ENCODE data around the gene PGAP6. TPM values are rescaled to one million over a fixed set of nuclear protein-coding genes. Genes with fewer than 3 reads are reported as not detected.
A peak's percentile ranks its signal among the peaks of the same experiment; 100 is the strongest.

PGAP6 gene
- total RNA-seq, 2 experiments from 2014 or later: 59.7 to 63.7 TPM

DNA sequence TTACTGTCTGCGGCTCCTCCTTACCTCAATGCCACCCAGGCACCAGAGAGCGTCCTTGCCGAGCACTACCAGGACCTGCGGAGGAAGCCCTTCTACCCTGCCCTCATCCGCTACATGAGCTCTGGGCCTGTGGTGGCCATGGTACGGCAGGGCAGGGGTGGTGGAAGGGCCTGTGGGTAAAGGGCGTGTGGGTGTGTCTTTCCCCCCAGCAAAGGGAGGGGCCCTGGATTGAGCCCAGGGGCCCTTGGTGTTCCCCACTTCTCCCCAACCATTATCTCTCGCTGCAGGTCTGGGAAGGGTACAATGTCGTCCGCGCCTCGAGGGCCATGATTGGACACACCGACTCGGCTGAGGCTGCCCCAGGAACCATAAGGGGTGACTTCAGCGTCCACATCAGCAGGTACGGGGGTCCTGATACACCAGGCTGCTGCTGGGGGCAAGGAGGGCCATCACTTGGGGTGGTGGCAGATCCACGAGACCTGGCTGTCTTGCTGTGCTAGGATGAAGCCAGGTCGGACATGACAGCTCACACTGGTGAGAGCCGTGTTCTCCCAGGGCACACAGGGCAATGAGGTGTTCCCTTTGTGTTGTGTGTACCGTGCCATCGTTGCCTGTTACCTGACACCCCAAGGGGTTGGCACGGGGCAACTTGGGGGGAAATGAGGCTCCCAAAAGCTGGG, 17.7 kb upstream of the PGAP6 start:
- DNase-seq: peak in 1 of 14 experiments; percentile 38
- ChIA-PET POLR2A (interaction anchor here (3.3 kb wide), 1 partner anchor 17 kb away, joined by 35 read pairs; the partner anchor contains the start of gene PGAP6), CTCF (no interaction called here)
- Histone ChIP-seq H3K9me3 (ENCODE audit: control insufficient read depth in 1 of 2, insufficient read depth in 1 of 2, low read length in 2 of 2) (no peaks in the 10 kb centered on the region), H3K4me1 (ENCODE audit: insufficient read depth, low read length) (peaks cover 25% of the 10 kb centered on the region), H3K36me3 (ENCODE audit: insufficient read depth, low read length) (no peaks in the 10 kb centered on the region), H3K27me3 (ENCODE audit: control insufficient read depth in 1 of 2, insufficient read depth in 2 of 2, low read length in 2 of 2) (no peaks in the 10 kb centered on the region), H3K4me3 (ENCODE audit: low read length) (no peak overlapping the region), H3K27ac (ENCODE audit: low read depth in 1 of 2, low read length in 2 of 2) (no peak overlapping the region)
- ATAC-seq (ENCODE audit: poor library complexity): no peak
- Mint-ChIP-seq H3K27me3 (no peaks in the 10 kb centered on the region), H3K4me1 (ENCODE audit: low read depth) (peaks cover 26% of the 10 kb centered on the region), H3K9me3 (no peaks in the 10 kb centered on the region), H3K27ac (peak overlapping the region; percentile 36), H3K36me3 (ENCODE audit: low read depth) (peaks cover 5% of the 10 kb centered on the region), H3K4me3 (peak overlapping the region; percentile 98)
- intact Hi-C loops (cut with DNase I, micrococcal nuclease): loop anchor here (2.0 to 10.0 kb wide), 4 partner anchors 25 to 1385 kb away; partner anchors contain the start of genes AXIN1 (in 2 of the 2), NUBP2 (in 1 of the 2), RAB11FIP3 (in 1 of the 2) and SPSB3 (in 1 of the 2)
- TF ChIP-seq CTCF (IDR thresholded peaks at IDR 0.05): no peak

DNA sequence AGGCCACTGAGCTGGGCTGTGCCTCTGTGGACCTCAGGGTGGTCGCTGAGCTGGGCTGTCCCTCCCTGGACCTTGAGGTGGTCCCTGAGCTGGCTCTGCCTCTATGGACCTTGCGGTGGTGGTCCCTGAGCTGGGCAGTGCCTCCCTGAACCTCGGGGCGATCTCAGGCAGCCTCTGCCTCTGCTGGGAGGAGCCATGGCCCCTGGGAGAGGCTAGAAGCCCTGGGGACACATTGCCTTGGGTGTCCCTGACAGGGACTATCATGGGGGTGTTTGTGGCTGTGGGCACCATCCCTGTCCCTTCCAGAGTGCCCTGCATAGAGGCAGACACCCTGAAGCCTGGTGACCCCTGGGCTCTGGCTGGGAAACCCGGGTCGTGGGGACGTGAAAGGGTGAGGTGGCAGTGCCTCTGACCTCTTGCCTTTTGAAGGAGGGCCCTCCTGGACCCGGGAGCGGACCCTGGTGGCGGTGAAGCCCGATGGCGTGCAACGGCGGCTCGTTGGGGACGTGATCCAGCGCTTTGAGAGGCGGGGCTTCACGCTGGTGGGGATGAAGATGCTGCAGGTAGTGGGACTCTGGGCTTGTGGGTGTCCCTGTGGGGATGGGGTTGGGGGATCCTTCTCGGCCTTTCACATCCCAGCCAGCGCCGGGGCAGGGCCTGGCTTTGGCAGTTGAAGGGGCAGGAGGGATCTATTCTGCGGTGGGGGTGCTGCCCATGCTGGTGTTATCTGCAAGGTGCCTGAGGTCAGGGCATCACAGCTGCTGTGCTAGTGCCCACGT, 17.0 kb upstream of the PGAP6 start:
- H3K4me3 ChIP-seq (ENCODE audit: low read length): no peak overlapping the region
- Mint-ChIP-seq H3K27me3 (no peaks in the 10 kb centered on the region), H3K4me1 (ENCODE audit: low read depth) (peaks cover 26% of the 10 kb centered on the region), H3K36me3 (ENCODE audit: low read depth) (peaks cover 5% of the 10 kb centered on the region), H3K9me3 (no peaks in the 10 kb centered on the region), H3K27ac (peak overlapping the region; percentile 44), H3K4me3 (peak overlapping the region; percentile 98)
- H3K27ac ChIP-seq (ENCODE audit: low read depth in 1 of 2, low read length in 2 of 2): no peak overlapping the region
- no peaks in the 10 kb centered on the region for H3K36me3 ChIP-seq (ENCODE audit: insufficient read depth, low read length)
- no peaks in the 10 kb centered on the region for H3K27me3 ChIP-seq (ENCODE audit: control insufficient read depth in 1 of 2, insufficient read depth in 2 of 2, low read length in 2 of 2)
- ChIA-PET POLR2A (interaction anchor here (0.9 to 3.3 kb wide), 2 partner anchors 16 kb away, joined by 3 to 35 read pairs; partner anchors contain the start of gene PGAP6), CTCF (no interaction called here)
- H3K9me3 ChIP-seq (ENCODE audit: control insufficient read depth in 1 of 2, insufficient read depth in 1 of 2, low read length in 2 of 2): no peaks in the 10 kb centered on the region
- TF ChIP-seq CTCF (IDR thresholded peaks at IDR 0.05): no peak
- peaks cover 25% of the 10 kb centered on the region for H3K4me1 ChIP-seq (ENCODE audit: insufficient read depth, low read length)
- DNase-seq (peak in 2 of 14 experiments; percentile 30 to 53), ATAC-seq (ENCODE audit: poor library complexity) (no peak)
- intact Hi-C loops (cut with DNase I, micrococcal nuclease): no loop called here

DNA sequence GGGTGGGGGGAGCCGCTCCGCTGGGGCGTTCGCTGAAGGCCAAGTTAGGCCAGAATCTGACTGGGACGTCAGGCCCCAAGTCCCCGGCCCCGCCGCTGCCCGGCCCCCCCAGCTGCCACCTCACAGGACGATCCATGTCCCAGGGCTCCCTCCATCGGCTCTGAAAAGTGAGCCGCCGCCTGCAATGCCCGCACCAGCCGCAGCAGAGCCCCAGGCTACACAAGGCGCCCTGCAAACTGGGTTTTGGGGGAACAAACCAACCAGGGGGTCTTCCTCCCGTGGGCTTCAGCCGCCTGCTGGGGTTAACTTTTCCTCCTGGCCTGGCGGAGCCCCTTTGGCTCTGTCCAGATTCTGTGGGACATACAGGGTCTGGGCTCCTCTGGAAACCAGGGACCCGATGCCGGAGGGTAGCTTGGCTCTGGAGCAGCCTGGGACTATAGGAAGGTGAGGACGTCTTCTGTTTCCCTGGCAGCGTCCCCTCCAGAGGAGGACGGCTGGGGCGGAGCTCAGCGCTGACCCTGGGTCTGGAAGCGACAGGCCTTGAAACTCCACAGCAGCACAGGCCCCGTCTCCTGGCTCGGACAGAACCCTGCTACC, 16.1 kb upstream of the PGAP6 start:
- H3K9me3 ChIP-seq (ENCODE audit: control insufficient read depth in 1 of 2, insufficient read depth in 1 of 2, low read length in 2 of 2): no peaks in the 10 kb centered on the region
- H3K36me3 Mint-ChIP-seq (ENCODE audit: low read depth): peaks cover 5% of the 10 kb centered on the region
- peak overlapping the region; percentile 98 for H3K4me3 Mint-ChIP-seq
- DNase-seq (peak in 6 of 14 experiments; percentile 20 to 67 (median 30)), ATAC-seq (ENCODE audit: poor library complexity) (no peak)
- H3K36me3 ChIP-seq (ENCODE audit: insufficient read depth, low read length): no peaks in the 10 kb centered on the region
- ChIA-PET POLR2A (interaction anchor here (0.9 kb wide), 1 partner anchor 15 kb away, joined by 3 read pairs; no protein-coding TSS in a partner anchor), CTCF (no interaction called here)
- no peak for TF ChIP-seq CTCF (IDR thresholded peaks at IDR 0.05)
- H3K27ac ChIP-seq (ENCODE audit: low read depth in 1 of 2, low read length in 2 of 2): no peak overlapping the region
- no peaks in the 10 kb centered on the region for H3K9me3 Mint-ChIP-seq
- H3K27ac Mint-ChIP-seq: peak overlapping the region; percentile 44
- H3K4me3 ChIP-seq (ENCODE audit: low read length): no peak overlapping the region
- no peaks in the 10 kb centered on the region for H3K27me3 ChIP-seq (ENCODE audit: control insufficient read depth in 1 of 2, insufficient read depth in 2 of 2, low read length in 2 of 2)
- intact Hi-C loops (cut with DNase I, micrococcal nuclease): loop anchor here (1.0 to 2.0 kb wide), 2 partner anchors 15 to 16 kb away; no protein-coding TSS in a partner anchor
- no peaks in the 10 kb centered on the region for H3K27me3 Mint-ChIP-seq
- peaks cover 25% of the 10 kb centered on the region for H3K4me1 ChIP-seq (ENCODE audit: insufficient read depth, low read length)
- H3K4me1 Mint-ChIP-seq (ENCODE audit: low read depth): peaks cover 26% of the 10 kb centered on the region

All from CD4-positive, alpha-beta T cell (primary cell).